ENCODE results near the gene HOXA2.
A peak's percentile ranks its signal among the peaks of the same experiment; 100 is the strongest.

HOXA2 gene

DNA sequence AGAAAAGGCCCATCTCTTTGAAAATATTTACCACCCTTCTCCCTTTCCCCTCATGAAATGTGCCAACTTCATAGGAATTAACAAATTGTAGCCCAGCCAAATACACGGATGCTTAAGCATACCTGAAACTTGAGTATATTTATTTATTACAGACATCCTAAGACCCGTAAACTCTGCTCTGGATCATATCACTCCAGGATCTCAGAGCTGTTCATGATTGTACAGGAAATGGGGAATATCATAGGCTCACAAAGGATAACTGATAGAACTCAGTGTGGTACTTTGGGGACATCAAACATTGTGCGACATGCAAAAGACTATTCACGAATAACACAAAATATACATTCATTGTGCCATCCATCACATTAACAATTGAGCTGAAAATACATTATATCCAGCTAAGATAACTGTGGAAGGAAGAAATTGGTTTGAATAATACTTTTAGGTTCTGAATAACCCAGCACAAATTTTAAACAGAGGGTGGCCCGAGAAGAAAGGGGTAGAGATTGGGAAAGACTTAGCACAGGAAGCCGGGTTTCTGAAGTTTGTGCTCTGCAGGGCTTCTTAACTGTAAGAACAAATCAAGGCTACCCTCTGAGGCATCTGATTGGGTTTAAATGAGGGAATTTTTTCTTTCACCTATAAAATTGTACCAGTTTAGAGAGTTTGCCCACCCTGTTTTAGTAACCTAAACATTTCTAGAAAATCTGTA is 9.1 kb downstream of the HOXA2 start:
- Mint-ChIP-seq H3K9me3 (no peaks in the 10 kb centered on the region), H3K27me3 (peaks cover 85% of the 10 kb centered on the region), H3K4me1 (peaks cover 36% of the 10 kb centered on the region), H3K36me3 (no peaks in the 10 kb centered on the region), H3K27ac (no peak overlapping the region), H3K4me3 (no peak overlapping the region)
- ATAC-seq: no peak

DNA sequence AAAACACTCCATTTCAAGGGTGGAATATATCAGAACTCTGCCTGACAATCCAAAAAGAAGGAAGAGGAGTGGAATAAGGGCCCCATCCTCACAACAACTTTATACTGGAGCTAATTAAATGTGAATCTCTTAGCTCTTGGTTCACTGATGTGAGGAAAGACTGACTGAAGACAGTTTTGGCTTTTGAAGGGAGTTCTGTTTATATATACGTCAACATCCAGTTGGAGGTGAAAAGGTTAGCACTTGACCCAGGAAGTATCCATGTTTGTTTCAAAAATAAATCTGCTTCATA is 9.7 kb downstream of the HOXA2 start:
- Mint-ChIP-seq H3K4me1 (peaks cover 35% of the 10 kb centered on the region), H3K27ac (no peak overlapping the region), H3K4me3 (no peak overlapping the region), H3K36me3 (no peaks in the 10 kb centered on the region), H3K27me3 (peaks cover 86% of the 10 kb centered on the region), H3K9me3 (no peaks in the 10 kb centered on the region)
- no peak for ATAC-seq

DNA sequence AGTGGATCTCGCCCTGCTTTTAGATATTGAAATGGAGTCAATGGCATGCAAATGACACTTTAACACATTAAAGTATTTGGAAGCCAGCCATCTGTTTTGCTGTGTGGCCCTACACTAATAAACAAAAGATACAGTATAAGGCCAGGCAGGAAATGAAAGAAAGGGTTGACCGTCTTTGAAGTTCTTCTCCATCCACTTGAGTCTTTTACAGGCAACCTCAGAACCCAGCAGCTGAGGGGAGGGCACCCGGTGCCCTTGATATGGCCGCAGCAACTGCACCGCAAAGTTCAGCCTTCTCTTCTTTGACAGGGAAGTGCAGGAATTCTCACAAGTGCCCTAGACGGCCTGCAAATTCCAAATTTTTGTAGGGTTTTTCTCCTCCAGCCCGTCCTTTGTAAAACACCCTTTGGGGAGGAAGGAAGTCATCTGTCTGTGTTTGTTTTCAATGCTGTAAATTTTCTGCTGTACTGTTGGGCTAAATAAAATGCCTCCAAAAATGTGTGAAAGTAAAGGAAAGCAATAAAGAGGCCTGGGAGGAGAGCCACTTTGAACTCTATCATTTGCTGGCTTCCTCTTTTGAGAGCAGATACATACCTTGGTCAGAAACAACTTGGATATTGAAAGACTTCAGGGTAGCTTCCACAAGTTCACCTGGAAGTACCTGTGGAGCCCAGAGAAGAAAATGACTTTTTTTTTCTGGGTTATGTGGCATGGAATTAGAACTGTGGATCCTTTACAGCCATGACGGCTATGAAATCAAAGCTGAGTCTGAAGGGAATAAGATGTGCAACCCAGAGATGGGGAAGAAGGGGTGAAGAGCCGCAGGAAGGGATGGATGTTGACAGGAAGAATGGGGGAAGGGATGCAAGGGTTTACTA is 10.3 kb downstream of the HOXA2 start:
- Mint-ChIP-seq H3K4me1 (peaks cover 30% of the 10 kb centered on the region), H3K9me3 (no peaks in the 10 kb centered on the region), H3K4me3 (no peak overlapping the region), H3K27me3 (peaks cover 86% of the 10 kb centered on the region), H3K36me3 (no peaks in the 10 kb centered on the region), H3K27ac (no peak overlapping the region)
- no peak for ATAC-seq

DNA sequence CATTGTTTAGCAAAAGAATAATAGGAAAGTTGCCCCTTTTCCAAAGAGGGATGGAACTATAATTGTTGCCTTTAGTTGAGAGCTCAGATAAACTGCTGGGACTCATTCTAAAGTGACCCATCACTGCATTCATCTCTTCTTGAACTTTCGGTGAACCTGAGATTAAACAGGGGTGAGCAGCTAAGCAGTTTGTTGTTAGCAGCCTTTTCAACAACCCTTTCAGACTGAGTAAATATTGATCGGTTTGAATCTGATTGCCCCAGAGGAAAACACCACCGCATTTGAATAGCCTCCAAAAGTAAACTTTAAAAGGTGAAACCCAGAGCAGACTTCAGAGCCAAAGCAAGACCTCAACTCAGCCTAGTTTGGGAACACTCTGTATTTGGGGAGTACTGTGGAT is 11.4 kb downstream of the HOXA2 start:
- Mint-ChIP-seq H3K36me3 (no peaks in the 10 kb centered on the region), H3K9me3 (no peaks in the 10 kb centered on the region), H3K4me3 (no peak overlapping the region), H3K4me1 (peaks cover 25% of the 10 kb centered on the region), H3K27me3 (peaks cover 86% of the 10 kb centered on the region), H3K27ac (no peak overlapping the region)
- ATAC-seq: no peak

DNA sequence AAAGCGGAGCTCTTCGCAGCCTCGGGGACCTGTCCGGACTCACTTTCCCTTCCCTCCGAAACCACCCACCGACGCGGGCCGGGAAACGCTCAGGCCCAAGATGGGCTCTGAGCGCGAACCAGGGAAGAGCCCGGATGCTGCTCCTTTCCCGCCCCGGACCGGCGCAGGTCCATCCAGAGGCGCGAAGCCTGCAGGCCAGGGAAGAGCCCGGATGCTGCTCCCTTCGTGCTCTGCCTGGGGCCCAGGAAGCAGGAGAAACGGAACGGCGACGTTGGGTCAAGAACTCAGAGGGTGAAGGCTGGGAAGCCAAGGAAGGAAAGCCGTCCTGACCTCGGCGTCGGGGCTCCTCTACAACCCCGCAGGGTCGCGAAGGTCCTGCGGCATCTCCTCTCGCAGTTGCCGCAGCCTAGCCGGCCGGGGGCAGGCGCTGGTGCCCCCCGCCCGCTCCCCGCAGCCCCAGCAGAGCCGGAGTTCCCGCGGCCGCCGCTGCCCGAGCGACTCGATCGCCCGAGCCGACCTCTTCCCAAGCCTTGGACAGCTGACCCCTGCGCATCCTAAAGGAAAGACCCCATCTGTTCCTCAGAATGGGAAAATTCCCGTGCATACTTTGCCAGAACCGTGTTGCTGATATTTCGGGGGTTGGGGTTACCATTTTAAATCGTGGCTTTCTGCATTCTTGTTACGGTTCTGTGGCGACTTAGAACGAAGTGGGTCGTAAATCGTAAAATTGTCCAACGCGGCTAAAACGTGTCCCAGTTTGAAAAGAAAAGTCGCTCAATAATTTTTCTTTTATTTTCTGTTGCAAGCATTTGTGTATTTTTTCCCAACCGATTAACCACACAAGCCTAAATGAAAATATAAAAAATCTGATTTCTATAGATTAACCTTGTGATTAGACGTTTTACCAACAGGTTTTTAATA is 14.2 kb downstream of the HOXA2 start:
- peaks cover 11% of the 10 kb centered on the region for H3K4me1 Mint-ChIP-seq
- no peak overlapping the region for H3K27ac Mint-ChIP-seq
- peaks cover 62% of the 10 kb centered on the region for H3K27me3 Mint-ChIP-seq
- no peaks in the 10 kb centered on the region for H3K36me3 Mint-ChIP-seq
- H3K4me3 Mint-ChIP-seq: peak overlapping the region; percentile 18
- ATAC-seq: no peak
- no peaks in the 10 kb centered on the region for H3K9me3 Mint-ChIP-seq

DNA sequence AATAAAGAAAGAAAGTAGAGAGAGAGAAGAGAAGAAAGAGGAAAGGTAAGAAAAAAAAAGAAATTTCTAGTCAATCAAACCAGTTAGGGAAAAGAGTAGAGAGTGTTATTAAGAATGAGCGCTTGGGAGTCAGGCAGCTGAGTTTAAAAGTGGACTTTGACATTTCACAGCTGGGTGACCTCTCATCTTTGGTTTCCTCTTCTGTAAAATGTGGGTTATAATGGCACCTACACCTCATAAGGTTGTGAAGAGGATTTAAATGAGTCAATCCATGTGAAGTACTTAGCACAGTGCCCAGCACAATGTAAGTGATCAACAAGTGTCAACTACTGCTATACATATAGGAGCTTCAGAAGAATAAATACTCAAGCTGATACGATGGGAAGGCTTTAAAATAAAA is 18.8 kb downstream of the HOXA2 start:
- Mint-ChIP-seq H3K4me3 (peak overlapping the region; percentile 3), H3K4me1 (peaks cover 22% of the 10 kb centered on the region), H3K9me3 (no peaks in the 10 kb centered on the region), H3K36me3 (no peaks in the 10 kb centered on the region), H3K27ac (no peak overlapping the region), H3K27me3 (peaks cover 17% of the 10 kb centered on the region)
- peak; percentile 89 for ATAC-seq

DNA sequence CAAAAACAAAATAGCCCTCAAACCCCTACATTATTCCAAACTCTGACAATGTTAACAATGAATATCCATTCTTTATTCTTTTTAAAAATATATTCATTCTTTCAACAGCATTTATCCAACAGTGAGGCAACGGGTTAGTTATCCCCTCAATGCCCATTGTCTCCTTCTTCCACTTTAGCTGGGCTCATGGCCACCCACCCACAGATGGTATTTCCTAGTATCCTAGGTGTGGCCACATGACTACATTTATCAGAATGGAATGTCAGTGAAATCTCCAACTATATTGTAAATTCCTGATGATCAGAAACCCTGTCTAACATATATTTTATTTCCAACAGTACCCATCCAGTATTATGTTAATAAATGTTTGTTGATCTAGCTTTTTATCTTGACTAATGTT is 20.3 kb downstream of the HOXA2 start:
- no peak overlapping the region for H3K27ac Mint-ChIP-seq
- no peaks in the 10 kb centered on the region for H3K36me3 Mint-ChIP-seq
- H3K9me3 Mint-ChIP-seq: no peaks in the 10 kb centered on the region
- H3K27me3 Mint-ChIP-seq: peaks cover 3% of the 10 kb centered on the region
- H3K4me1 Mint-ChIP-seq: peaks cover 16% of the 10 kb centered on the region
- H3K4me3 Mint-ChIP-seq: no peak overlapping the region
- ATAC-seq: no peak

DNA sequence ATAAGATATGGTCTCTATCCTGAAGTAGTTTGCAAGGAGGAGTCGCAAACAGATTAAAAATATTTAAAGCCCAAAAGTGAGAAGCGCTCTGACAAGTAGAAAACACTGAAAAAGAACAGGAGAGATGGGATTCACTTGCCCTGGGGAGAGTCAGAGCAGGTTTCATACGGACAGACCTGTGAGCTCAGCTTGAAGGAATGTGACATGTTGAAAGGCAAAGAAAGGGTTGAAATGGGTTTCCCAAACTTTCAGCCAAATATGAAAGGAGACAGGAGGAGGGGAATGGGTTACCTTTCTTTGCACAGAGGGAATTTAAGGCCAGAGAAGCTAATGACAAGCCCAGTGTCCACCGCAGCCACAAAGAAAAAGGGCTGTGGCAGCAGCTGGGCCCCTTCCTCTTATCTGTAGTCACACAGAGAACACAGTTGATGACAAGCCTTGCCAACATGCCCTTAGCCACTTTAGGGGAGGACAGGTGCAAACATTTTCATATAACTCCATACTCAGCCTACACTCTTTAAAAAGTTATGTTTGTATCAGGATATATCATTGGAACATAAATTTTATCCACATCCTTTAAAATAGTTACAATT is 21.5 kb downstream of the HOXA2 start:
- Mint-ChIP-seq H3K4me3 (no peak overlapping the region), H3K27ac (no peak overlapping the region), H3K9me3 (no peaks in the 10 kb centered on the region), H3K27me3 (no peaks in the 10 kb centered on the region), H3K36me3 (no peaks in the 10 kb centered on the region), H3K4me1 (peaks cover 16% of the 10 kb centered on the region)
- ATAC-seq: no peak

DNA sequence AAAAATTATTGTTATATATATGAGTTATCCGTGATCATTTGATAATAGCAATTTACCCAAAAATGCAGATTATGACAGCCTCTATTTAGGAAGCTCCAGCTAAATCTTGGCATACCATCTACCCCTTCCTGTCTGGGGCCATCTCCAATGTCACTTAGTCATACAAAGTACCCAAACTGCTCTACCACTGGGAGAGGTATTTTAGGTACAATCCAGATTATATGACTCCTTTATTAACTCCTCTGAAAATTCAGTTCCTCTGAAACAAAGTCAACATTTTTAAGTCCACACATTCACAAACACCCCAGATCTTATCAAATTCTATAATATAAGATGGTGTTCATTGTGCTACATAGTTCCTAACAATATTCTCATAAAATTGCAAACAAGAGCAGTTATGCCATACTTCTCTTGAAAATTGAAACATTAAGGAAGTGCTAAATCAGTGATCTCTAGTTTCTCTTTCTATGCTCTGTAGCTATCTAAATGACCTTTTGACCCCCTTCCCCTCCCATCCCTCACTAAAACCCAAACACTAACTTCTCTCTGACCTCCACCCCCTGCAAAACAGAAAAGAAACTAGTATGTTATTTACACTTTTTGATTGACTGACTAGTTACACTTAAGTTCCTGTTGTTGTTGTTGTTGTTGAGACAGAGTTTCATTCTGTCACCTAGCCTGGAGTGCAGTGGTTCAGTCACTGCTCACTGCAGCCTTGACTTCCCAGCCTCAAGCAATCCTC is 23.1 kb downstream of the HOXA2 start:
- H3K27ac Mint-ChIP-seq: no peak overlapping the region
- H3K36me3 Mint-ChIP-seq: no peaks in the 10 kb centered on the region
- H3K27me3 Mint-ChIP-seq: no peaks in the 10 kb centered on the region
- no peak overlapping the region for H3K4me3 Mint-ChIP-seq
- H3K9me3 Mint-ChIP-seq: no peaks in the 10 kb centered on the region
- H3K4me1 Mint-ChIP-seq: peaks cover 16% of the 10 kb centered on the region
- ATAC-seq: no peak

DNA sequence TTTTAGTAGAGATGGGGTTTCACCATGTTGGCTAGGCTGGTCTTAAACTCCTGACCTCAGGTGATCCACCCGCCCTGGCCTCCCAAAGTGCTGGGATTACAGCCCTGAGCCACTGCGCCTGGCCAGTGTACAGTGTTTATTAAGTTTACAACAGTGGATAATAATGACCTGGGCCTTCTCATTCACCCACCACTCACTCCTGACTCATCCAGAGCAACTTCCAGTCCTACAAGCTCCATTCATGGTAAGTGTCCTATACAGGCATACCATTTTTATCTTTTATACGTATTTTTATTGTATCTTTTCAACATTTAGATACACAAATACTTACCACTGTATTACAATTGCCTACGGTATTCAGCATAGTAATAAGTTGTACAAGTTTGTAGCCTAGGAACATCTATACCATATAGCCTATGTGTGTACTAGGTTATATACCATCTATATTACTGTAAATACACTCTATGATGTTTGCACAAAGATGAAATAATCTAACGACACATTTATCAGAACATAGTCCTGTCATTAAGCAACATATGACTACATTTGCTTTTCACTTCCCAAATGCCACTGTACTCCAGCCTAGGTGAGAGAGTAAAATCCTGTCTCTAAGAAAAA is 23.8 kb downstream of the HOXA2 start:
- Mint-ChIP-seq H3K27me3 (no peaks in the 10 kb centered on the region), H3K27ac (no peak overlapping the region), H3K9me3 (no peaks in the 10 kb centered on the region), H3K36me3 (no peaks in the 10 kb centered on the region), H3K4me3 (no peak overlapping the region), H3K4me1 (peaks cover 15% of the 10 kb centered on the region)
- ATAC-seq: no peak

DNA sequence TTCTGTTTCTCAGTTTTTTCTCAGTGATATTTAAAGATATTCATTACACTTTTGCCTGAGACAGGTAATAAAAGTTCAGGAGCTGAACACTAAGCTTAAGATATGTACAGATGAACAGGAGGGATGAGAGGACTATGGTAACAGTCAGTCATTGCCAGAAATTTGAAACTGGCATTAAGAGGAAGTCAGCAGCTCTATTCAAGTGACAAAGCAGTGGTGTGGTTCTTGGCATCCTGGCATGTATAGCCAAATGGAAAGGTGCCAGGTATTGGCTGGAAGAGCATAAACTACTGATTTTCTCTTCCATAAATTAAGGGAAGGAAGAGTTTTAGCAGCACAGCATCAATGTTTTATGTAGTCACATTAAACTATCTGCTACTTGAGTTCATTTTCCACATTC is 29.4 kb downstream of the HOXA2 start:
- no peak for ATAC-seq
- Mint-ChIP-seq H3K27ac (no peak overlapping the region), H3K4me1 (no peaks in the 10 kb centered on the region), H3K9me3 (no peaks in the 10 kb centered on the region), H3K27me3 (peaks cover 8% of the 10 kb centered on the region), H3K4me3 (no peak overlapping the region), H3K36me3 (no peaks in the 10 kb centered on the region)

DNA sequence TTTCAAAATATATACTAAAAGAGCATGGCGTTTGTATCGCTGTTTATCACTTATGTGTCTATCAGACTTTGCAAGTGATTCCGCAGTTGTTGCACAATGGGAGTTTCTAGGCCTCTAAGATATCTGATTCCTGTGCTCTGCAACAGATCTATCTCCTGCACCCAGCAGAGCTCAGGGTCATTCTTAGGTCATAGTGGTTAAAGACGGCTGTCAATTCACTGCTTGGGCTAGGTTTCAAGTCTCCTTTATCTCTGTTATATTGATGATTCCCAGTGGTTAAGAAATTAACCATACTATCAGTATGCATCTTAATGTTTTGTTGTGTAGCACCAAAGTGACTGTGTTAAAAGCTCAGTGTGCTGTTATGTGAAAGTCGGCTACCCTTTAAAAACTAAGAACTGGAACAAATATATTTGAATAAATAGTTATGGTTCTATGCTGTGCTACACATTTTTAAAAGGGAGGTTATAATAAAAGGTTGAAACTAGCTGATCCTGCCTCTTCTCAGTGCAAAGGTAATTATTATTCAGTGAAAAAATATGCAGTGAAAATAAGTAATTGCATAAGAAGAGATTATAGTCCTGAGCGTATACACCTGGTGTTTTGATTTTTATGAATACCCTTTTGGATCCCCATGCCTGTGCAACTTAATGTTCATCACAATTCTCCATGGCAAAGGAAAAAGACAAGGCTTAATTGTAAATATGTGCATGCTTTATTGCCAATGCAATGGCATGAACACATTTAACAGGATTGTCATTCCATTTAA is 30.7 kb downstream of the HOXA2 start:
- no peak for ATAC-seq
- Mint-ChIP-seq H3K27ac (no peak overlapping the region), H3K27me3 (peaks cover 20% of the 10 kb centered on the region), H3K9me3 (no peaks in the 10 kb centered on the region), H3K36me3 (no peaks in the 10 kb centered on the region), H3K4me1 (no peaks in the 10 kb centered on the region), H3K4me3 (no peak overlapping the region)

DNA sequence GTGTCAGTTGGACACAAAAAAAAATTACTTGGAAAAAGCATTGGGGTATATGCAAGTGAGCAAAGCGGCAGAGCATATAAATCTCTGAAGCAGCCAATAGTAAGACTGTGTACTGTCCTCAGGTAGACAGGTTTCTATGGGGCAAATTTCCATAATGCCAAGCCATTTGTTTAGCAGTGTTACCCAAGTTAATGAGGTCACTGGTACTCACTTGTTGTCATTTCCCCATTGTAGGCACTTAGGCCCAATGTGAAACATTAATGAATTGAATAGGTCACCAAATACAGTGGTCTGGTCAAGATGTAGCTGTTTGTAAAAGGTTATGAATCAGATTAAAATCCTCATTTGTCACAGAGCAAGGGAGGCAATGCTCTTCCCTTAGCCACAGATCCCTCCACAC is 34.2 kb downstream of the HOXA2 start:
- no peak for ATAC-seq
- Mint-ChIP-seq H3K27me3 (peaks cover 24% of the 10 kb centered on the region), H3K4me3 (no peak overlapping the region), H3K36me3 (no peaks in the 10 kb centered on the region), H3K4me1 (no peaks in the 10 kb centered on the region), H3K27ac (no peak overlapping the region), H3K9me3 (no peaks in the 10 kb centered on the region)

DNA sequence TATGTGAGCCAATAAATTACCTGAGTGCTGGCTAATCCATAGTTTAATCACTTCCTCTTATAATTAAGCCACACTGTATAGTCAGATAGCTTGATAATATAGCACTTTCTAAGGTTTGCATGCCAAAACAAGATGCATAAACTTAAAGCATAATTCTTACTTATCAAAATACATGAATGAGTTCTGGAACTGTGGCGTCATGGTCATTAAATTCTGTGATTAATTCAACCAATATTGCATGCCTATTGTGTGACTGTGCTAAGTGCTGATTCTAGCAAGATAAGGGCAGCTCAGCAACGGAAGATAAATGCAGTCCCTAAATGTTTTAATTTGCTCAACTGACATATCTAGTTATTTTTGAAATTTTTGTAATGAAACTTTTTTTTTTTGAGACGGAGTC is 36.3 kb downstream of the HOXA2 start:
- no peak overlapping the region for H3K27ac Mint-ChIP-seq
- no peaks in the 10 kb centered on the region for H3K4me1 Mint-ChIP-seq
- no peaks in the 10 kb centered on the region for H3K36me3 Mint-ChIP-seq
- peaks cover 24% of the 10 kb centered on the region for H3K27me3 Mint-ChIP-seq
- ATAC-seq: no peak
- H3K9me3 Mint-ChIP-seq: no peaks in the 10 kb centered on the region
- no peak overlapping the region for H3K4me3 Mint-ChIP-seq
